Activated gamma-delta T cell treated with Interleukin-2 at 50 U/mL for 16 hours (primary cell): Measurements from ENCODE around the gene C1QTNF9.
"Not testable (repeated sequence)": the region's sequence is repeated elsewhere in the genome, so short reads cannot be mapped to it uniquely, and the experiment has no call there.

Experiments
- DNase-seq: peaks from one replicate; pipeline ENCODE4 v3.0.0-alpha.2; 2020

Gene C1QTNF9

GRCh38 chr13:24323036-24323738 is 13.8 kb downstream of the C1QTNF9 start:
- no peak for DNase-seq

- DNase-seq: no peak
Measured at GRCh38 chr13:24323739-24324075, 14.3 kb downstream of the C1QTNF9 start.

- DNase-seq: not testable (repeated sequence)
Measured at GRCh38 chr13:24327598-24327997, 18.2 kb downstream of the C1QTNF9 start.

- DNase-seq: no peak
Measured at GRCh38 chr13:24328145-24328544, 18.8 kb downstream of the C1QTNF9 start.

GRCh38 chr13:24338721-24339120 is 29.3 kb downstream of the C1QTNF9 start:
- DNase-seq: no peak

GRCh38 chr13:24339937-24340607 is 30.7 kb downstream of the C1QTNF9 start:
- no peak for DNase-seq

- DNase-seq: no peak
Measured at GRCh38 chr13:24340608-24340955, 31.2 kb downstream of the C1QTNF9 start.

GRCh38 chr13:24341439-24341838 is 32.1 kb downstream of the C1QTNF9 start:
- no peak for DNase-seq

- no peak for DNase-seq
Measured at GRCh38 chr13:24348385-24348784, 39.0 kb downstream of the C1QTNF9 start.

GRCh38 chr13:24348797-24349515 is 39.6 kb downstream of the C1QTNF9 start:
- no peak for DNase-seq

GRCh38 chr13:24349778-24350664 is 40.6 kb downstream of the C1QTNF9 start:
- not testable (repeated sequence) for DNase-seq

- no peak for DNase-seq
Measured at GRCh38 chr13:24351423-24351822, 42.0 kb downstream of the C1QTNF9 start.

- no peak for DNase-seq
Measured at GRCh38 chr13:24353736-24354135, 44.4 kb downstream of the C1QTNF9 start.

- DNase-seq: no peak
Measured at GRCh38 chr13:24355103-24355502, 45.7 kb downstream of the C1QTNF9 start.

GRCh38 chr13:24356270-24356669 is 46.9 kb downstream of the C1QTNF9 start:
- no peak for DNase-seq

- DNase-seq: no peak
Measured at GRCh38 chr13:24356837-24357236, 47.5 kb downstream of the C1QTNF9 start.

GRCh38 chr13:24357756-24358155 is 48.4 kb downstream of the C1QTNF9 start:
- DNase-seq: no peak

- DNase-seq: not testable (repeated sequence)
Measured at GRCh38 chr13:24358836-24359235, 49.5 kb downstream of the C1QTNF9 start.

- not testable (repeated sequence) for DNase-seq
Measured at GRCh38 chr13:24359252-24359651, 49.9 kb downstream of the C1QTNF9 start.

GRCh38 chr13:24360106-24360505 is 50.7 kb downstream of the C1QTNF9 start:
- DNase-seq: no peak

GRCh38 chr13:24361113-24361512 is 51.7 kb downstream of the C1QTNF9 start:
- DNase-seq: no peak

GRCh38 chr13:24361852-24362366 is 52.5 kb downstream of the C1QTNF9 start:
- DNase-seq: no peak

GRCh38 chr13:24362435-24362952 is 53.1 kb downstream of the C1QTNF9 start:
- no peak for DNase-seq
